Globus pallidus (tissue), 1 donor: Measurements from ENCODE around the gene HAAO.

Experiments
- DNase-seq: peaks from one replicate; pipeline ENCODE4 v3.0.0-alpha.2; 2015; ENCODE audit warnings: low spot score

Gene HAAO

GRCh38 chr2:42812899-42813479 lies 20.6 kb upstream of the HAAO start:
- no peak for DNase-seq

DNA sequence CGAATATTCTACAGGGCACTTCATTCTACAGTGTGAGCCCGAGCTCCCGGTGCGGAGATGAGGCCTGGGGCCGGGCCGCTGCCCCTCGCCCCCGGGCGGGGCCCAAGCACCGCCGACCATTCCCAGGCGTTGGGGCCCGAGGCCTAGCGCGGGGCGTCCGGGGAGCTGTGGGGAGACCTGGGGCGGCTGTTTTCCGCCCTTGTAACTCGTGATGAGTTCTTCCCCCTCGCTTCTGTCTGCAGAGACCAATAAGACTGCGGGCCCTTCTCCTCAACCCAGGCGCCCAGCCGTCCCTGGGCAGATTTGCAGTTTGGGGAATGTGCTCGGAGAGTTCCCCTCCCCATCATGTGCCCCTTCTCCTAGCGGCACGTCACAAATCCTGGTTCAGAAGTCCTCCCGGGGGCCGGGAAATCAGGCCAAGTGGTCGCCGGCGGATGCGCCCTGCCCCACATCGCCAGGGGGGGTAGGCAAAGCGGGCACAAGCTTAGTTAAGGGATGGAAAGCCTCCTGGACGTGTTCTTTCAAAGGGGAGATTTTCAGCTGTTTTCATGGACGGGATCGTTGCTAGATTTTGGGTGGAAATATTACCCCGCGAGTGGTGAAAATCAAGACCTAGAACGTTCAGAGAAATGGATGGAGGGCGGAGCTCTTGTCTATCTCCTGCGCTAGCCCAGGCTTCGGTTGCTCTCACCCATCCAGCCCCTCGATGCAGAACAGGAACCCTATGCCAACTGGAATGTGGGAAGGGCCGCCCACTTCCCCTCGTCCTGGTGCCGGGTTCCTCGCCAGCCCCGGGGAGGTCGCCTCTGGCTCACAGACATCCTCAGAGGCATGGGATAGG lies 18.8 kb upstream of the HAAO start:
- DNase-seq, result peak; percentile 66

DNA sequence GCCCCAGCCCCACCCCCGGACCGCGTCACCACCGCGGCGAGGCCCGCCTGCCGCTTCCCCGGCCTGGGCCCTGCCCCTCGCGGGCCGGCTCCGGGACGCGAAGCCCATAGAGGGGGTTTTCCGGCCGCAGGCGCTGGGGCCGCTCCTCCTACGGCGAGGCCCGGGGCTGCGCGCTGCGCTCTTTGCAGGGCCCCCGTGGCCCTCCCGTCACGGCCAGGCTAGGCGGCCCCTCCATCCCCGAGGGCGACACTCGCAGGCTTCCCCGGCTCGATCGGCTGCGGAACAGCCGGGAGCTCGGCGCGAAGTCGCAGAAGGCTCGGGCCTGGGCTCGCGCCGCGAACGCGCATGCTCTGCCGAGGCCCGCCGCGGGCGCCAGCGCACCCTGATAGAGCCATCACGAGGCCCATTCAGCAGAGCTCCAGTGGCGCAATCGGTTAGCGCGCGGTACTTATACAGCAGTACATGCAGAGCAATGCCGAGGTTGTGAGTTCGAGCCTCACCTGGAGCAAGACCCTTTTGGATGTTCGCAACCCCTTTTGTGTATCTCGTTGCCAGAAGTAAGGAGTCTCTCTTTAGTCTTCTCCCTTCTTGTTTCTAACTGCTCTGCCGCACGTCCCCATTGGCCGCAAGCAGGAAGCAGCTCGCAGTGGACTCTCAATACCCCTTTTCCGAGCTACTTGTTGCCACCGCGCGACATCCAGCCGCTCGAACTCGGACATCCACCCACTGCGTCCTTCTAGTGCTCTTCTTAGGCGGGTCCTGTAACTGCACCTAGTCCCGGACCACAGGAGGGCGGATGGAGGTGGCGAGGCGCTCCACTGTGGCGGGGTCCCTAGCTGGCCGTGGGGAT lies 18.0 kb upstream of the HAAO start:
- DNase-seq, result peak; percentile 95

DNA sequence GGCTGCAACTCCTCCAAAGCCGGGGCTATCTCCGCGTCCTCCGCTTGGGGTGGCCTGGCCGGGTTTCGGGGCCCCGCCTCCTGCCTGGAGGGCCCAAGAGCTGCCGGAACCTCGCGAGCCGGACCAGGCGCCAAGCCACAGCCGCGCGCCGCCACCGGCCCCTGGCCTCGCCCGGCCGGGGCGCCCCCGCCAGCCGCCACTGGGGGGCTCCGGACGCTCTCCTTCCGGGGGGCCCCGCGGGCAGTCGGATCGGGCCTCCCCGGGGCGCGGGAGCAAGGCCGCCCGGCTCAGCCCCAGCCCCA lies 17.4 kb upstream of the HAAO start:
- DNase-seq, result peak; percentile 87

DNA sequence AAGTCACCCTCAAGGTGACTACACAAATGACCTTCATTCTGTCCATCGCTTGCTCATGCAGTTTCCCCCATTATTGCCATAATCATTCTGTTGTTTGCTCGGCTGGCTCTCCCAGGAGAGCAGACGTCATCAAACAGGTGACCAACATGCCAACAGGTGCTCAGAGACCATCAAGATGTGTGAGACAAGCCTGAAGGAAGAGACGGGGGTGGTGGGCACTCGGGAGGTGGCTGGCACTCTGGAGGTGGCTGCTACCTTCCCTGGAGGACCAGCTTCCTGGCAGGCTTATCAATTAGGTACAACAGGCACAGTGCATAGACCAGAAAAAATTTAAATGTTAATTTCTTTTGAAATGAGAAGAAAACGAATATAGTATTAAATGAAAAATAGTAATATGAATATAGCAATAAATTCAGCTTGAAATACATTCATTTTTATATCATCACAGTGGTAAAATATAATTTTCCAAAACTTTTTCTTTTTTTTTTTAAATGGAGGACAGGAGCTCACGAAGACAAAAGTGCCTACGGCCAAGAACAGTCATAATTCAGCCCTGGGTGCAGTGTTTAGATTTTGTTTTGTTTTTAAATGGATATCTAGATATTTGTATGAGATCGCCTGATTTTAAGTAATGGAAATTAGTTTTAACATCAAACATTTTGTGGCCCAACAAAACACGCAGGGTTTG lies 16.9 kb upstream of the HAAO start:
- no peak for DNase-seq

DNA sequence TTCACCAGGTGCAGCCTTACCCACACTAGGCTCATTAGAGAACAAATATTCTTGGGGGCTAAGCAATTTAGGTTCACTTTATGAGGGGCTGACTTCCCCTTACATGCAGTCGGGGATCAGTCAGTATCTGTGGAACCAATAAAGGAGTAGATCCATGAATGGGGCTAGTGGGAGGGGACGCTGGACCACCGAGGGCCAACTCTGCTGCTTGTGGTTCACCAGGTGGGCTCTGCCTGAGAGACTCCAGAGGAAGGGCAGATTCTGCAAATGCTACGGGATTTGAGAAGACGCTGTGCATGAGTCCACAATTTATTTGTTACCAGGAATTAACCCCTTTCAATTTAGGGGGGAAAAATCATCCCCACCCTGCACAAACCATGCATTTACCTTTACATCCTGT lies 15.9 kb upstream of the HAAO start:
- DNase-seq, result no peak

- no peak for DNase-seq
Measured at GRCh38 chr2:42806786-42807185, 14.4 kb upstream of the HAAO start.

GRCh38 chr2:42804891-42805290 lies 12.5 kb upstream of the HAAO start:
- DNase-seq, result no peak

- DNase-seq, result no peak
Measured at GRCh38 chr2:42804338-42804737, 12.0 kb upstream of the HAAO start.

DNA sequence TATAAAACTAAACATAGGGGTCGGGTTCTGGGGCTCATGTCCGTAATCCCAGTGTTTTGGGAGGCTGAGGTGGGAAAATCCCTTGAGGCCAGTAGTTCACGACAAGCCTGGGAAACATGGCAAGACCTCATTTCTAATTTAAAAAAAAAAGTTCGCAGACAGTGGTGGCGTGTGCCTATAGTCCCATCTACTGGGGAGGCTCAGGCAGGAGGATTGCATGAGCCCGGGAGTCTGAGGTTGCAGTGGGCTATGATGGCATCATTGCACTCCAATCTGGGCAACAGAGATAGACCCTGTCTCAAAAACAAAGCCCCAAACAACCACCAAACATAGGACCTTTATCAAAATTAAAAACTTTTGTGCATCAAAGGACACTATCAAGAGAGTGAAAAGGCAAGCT lies 9.8 kb upstream of the HAAO start:
- no peak for DNase-seq

DNA sequence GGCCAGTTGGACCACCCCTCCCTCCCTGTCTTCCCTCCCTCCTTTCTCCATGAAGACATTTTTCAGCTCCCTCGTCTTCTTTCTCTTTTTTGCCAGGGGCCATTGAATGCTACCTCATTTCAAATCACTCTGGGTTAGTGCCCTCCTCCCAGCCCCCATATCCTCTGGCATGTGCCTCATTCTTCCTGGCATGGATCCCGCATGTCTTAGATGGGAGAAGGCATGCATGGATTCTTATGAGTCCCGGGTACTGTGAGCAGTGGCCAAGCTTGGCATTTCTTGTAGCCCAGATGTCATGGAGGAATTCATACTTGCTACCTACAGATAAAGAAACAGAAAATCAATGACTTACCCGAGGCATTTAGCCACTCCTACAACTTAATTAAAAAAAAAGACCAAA lies 9.0 kb upstream of the HAAO start:
- no peak for DNase-seq

GRCh38 chr2:42800981-42801380 lies 8.6 kb upstream of the HAAO start:
- DNase-seq, result no peak

DNA sequence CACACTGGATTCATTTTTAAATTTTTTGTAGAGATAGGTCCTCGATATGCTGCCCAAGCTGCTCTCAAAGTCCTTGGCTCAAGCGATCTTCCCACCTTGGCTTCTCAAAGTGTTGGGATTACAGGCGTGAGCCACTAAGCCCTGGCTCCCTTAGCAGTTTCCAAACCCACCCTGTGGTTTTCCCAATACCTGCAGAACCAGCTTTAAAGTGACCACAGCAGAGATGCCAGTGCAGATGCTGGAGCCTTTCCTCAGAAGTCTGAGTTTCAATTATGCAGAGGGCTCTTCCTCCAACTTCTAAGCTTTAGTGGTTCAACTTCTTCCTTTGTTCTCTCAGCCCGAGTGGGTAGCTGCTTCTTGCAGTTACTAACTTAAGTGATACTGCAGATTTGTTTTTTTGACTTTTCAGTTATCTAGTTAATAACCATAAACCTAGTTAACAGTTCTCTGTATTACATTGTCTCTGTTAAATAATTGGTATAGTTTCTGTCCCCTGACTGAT lies 8.1 kb upstream of the HAAO start:
- no peak for DNase-seq

- DNase-seq, result no peak
Measured at GRCh38 chr2:42799881-42800280, 7.5 kb upstream of the HAAO start.

- DNase-seq, result no peak
Measured at GRCh38 chr2:42797281-42797680, 4.9 kb upstream of the HAAO start.

GRCh38 chr2:42796427-42797248 lies 4.3 kb upstream of the HAAO start:
- no peak for DNase-seq

GRCh38 chr2:42795841-42796301 lies 3.5 kb upstream of the HAAO start:
- DNase-seq, result no peak

- no peak for DNase-seq
Measured at GRCh38 chr2:42795275-42795674, 2.9 kb upstream of the HAAO start.

DNA sequence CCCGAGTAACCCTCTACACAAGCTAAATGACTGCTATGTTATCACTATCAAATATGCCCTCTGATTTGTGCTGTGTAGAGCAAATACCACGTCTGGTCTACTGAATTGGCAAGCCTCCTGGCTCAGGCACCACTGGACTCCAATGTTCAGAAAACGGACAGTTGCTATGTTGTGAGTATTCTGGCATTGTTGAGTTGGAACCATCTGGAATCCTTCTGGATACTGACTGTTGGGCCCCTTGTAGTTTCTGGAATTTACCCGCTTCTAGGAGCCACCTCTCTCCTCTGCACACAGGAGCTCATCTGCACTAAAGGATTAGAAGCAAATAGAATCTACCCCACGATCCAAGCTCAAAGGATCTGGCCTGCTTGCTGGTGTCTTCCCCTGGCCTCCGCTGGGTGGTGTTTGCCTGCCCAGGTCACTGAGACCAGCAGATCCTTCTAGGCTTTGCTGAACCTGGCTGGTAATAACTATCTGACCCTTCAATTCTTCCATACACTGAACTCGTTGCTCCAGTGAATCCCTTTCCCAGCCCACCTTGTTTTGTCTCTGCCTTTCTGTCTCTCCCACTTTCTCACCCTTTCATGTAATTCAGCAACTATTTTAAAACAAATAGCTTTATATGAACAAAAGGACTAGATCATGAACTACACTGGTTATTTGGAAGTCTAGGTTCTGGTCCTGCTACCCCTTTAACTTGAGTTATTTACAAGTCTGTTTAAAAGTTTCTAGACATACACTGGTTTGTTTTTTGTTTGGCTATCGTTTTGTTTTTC lies 2.1 kb upstream of the HAAO start:
- no peak for DNase-seq
